ENCODE measurements around the gene OR6S1. TPM values are rescaled to one million over a fixed set of nuclear protein-coding genes. Genes with fewer than 3 reads are reported as not detected.
"Not testable (repeated sequence)": the region's sequence is repeated elsewhere in the genome, so short reads cannot be mapped to it uniquely, and the experiment has no call there.

OR6S1 gene
- total and polyA plus RNA-seq, 2 donors: not detected

DNA sequence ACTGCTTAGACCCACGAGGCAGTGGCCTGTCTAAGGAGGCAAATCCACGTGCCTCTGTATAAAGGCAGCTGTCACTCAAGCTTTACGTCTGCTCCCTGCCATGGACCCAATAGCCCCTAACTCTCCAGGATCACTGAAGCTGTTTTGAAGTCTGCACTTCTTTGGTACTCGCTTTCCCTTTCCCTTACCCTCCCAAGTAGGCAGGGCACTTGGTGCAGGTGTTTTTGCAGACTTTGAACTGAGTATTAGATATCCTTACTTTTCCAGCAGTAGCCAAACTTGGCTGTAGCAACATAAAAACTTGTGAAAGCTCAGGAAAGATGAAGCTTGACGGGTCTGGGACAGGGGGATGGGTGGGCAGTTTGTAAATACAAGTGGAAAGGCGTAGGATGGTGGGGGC lies 17.8 kb upstream of the OR6S1 start:
- Histone ChIP-seq H3K27ac (ENCODE audit: low read depth) (no peak overlapping the region), H3K36me3 (ENCODE audit: insufficient read depth) (no peaks in the 10 kb centered on the region), H3K4me1 (ENCODE audit: insufficient read depth) (no peaks in the 10 kb centered on the region), H3K4me3 (ENCODE audit: low read depth, low read length) (no peak overlapping the region)
- WGBS: 67% methylated on average over 6 of the region's 6 CpGs
- no peak for DNase-seq (ENCODE audit: extremely low spot score)

DNA sequence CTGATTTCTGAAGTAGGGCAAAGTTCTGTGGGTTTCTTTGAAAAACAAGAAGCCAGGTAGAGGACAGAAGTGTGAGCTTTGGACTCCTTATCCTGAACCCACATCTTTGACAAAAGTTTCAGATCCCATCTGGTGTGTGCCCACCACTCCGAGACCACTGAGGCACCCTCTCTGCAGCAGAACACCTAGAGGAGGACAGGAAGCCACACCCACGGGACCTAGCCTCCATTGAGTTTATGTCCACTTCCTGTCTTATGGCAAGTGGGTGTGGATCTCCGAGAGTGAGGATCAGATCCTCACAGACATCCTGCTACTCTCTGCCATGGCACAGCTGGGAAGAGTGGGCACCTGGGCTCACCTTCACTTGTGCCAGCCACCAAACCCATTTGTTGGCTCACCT lies 16.8 kb upstream of the OR6S1 start:
- no peak for DNase-seq (ENCODE audit: extremely low spot score)
- Histone ChIP-seq H3K36me3 (ENCODE audit: insufficient read depth) (no peaks in the 10 kb centered on the region), H3K4me1 (ENCODE audit: insufficient read depth) (no peaks in the 10 kb centered on the region), H3K27ac (ENCODE audit: low read depth) (no peak overlapping the region), H3K4me3 (ENCODE audit: low read depth, low read length) (no peak overlapping the region)
- 70% methylated on average over 3 of the region's 3 CpGs for WGBS

DNA sequence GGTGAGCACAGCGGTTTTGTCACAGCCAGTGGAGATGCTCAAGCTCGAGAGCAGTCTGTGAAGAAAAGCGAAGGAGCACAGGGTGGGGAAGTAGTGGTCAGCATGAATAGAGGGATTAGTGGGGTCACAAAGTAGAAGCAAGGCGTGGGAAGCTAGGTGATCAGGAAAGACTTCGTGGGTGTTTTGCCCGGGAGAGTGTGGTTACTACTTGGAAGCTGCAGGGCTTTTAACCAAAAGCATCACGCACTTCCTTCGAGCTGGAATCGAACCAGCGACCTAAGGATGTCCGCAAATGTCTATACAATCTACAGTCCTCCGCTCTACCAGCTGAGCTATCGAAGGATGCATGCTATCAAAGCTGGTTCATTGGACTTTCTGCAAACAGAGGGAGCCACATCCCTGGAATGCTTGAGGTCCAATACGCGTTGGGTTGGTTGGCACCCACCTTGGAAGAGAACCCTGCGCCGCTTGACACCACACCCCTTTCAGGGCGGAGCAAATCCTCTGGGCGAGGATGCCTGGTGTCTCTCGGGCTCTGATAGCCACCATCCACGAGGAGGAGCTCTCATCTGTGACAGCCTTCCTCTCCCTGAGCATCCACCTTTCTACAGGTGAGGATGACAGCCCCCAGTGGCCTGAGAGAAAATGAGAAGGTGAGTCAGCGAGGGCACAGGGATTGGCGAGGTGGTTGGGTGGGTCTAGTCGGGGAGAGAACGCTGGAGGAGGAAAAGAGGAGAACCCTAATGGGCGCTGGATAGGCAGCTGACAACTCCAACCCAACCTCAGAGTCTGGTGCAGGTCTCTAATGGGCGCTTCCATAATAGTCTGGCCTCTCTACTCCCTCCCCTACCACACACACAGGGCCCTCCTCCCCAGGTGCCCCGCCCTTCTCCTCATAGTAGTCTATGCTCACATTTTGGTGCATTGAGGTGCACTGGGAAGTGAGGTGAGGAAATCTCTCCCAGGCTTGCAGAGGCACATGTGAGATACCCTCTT lies 16.0 kb upstream of the OR6S1 start:
- Histone ChIP-seq H3K4me1 (ENCODE audit: insufficient read depth) (no peaks in the 10 kb centered on the region), H3K36me3 (ENCODE audit: insufficient read depth) (no peaks in the 10 kb centered on the region), H3K4me3 (ENCODE audit: low read depth, low read length) (no peak overlapping the region), H3K27ac (ENCODE audit: low read depth) (no peak overlapping the region)
- 25% methylated on average over 28 of the region's 28 CpGs for WGBS
- DNase-seq (ENCODE audit: extremely low spot score): no peak

GRCh38 chr14:20656274-20656673 lies 14.8 kb upstream of the OR6S1 start:
- DNase-seq (ENCODE audit: extremely low spot score): no peak
- Histone ChIP-seq H3K27ac (ENCODE audit: low read depth) (no peak overlapping the region), H3K36me3 (ENCODE audit: insufficient read depth) (no peaks in the 10 kb centered on the region), H3K4me3 (ENCODE audit: low read depth, low read length) (no peak overlapping the region), H3K4me1 (ENCODE audit: insufficient read depth) (no peaks in the 10 kb centered on the region)
- WGBS: 76% methylated on average over 4 of the region's 4 CpGs

GRCh38 chr14:20655851-20656250 lies 14.4 kb upstream of the OR6S1 start:
- 83% methylated on average over 4 of the region's 4 CpGs for WGBS
- no peak for DNase-seq (ENCODE audit: extremely low spot score)

DNA sequence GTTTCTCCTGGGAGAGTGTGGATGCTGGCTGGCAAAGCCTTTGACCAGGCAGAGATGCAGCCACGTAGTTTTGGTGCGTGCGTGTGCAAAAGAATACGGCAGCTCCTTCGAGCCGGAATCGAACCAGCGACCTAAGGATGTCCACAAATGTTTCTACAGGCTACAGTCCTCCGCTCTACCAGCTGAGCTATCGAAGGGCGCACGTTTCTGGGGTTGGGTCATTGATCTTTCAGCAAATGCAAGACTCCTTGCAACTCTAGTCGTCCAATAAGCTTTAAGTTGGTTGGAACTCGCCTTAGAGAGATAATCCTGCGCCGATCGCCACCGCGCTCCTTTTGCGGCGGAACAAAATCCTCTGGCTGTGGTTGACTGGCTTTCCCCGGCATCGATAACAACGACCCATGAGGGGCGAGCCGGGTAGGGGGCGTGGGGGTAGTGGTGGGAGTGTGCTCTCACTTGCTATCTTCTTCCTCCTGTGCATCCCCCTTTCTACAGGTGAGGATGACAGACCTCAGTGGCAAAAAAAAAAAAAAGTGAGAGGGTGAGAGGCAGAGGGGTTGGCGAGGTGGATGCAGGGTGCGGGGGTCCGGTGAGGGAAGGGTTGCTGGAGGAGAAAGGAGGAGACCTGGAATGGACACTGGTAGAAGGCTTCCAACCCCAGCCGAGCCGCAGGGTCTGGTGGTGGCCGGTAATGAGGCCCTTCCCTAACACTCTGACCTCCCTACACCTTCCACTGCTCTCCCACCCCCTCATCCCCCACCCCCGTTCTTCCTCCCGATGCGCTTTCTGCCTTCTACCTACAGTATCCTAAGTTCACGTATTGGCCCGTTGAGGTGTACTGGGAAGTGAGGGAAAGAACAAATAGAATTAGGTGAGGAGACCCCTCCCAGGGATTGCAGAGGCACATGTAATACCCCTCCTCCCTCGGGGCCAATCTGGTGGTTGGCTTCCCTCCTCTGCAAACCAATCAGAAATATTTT lies 11.8 kb upstream of the OR6S1 start:
- Histone ChIP-seq H3K4me3 (ENCODE audit: low read depth, low read length) (no peak overlapping the region), H3K36me3 (ENCODE audit: insufficient read depth) (no peaks in the 10 kb centered on the region), H3K27ac (ENCODE audit: low read depth) (no peak overlapping the region), H3K4me1 (ENCODE audit: insufficient read depth) (no peaks in the 10 kb centered on the region)
- WGBS: 2% methylated on average over 39 of the region's 39 CpGs
- no peak for DNase-seq (ENCODE audit: extremely low spot score)

More at GRCh38 chr14:20655851-20656250, 14.4 kb upstream of the OR6S1 start:
- H3K27ac ChIP-seq (ENCODE audit: low read depth): no peak overlapping the region
- H3K36me3 ChIP-seq (ENCODE audit: insufficient read depth): no peaks in the 10 kb centered on the region
- no peak overlapping the region for H3K4me3 ChIP-seq (ENCODE audit: low read depth, low read length)
- no peaks in the 10 kb centered on the region for H3K4me1 ChIP-seq (ENCODE audit: insufficient read depth)

GRCh38 chr14:20645481-20645880 lies 4.0 kb upstream of the OR6S1 start:
- no peak for DNase-seq (ENCODE audit: extremely low spot score)
- Histone ChIP-seq H3K27ac (ENCODE audit: low read depth) (no peak overlapping the region), H3K4me3 (ENCODE audit: low read depth, low read length) (no peak overlapping the region), H3K36me3 (ENCODE audit: insufficient read depth) (no peaks in the 10 kb centered on the region), H3K4me1 (ENCODE audit: insufficient read depth) (no peaks in the 10 kb centered on the region)
- WGBS: 92% methylated on average over 1 of the region's 1 CpG

- H3K4me3 ChIP-seq (ENCODE audit: low read depth, low read length): no peak overlapping the region
- no peak overlapping the region for H3K27ac ChIP-seq (ENCODE audit: low read depth)
- DNase-seq (ENCODE audit: extremely low spot score): no peak
- H3K36me3 ChIP-seq (ENCODE audit: insufficient read depth): no peaks in the 10 kb centered on the region
- 86% methylated on average over 2 of the region's 2 CpGs for WGBS
- H3K4me1 ChIP-seq (ENCODE audit: insufficient read depth): no peaks in the 10 kb centered on the region
Measured at GRCh38 chr14:20644520-20644919, 3.0 kb upstream of the OR6S1 start.

- H3K4me1 ChIP-seq (ENCODE audit: insufficient read depth); H3K36me3 ChIP-seq (ENCODE audit: insufficient read depth); H3K4me3 ChIP-seq (ENCODE audit: low read depth, low read length); DNase-seq (ENCODE audit: extremely low spot score); H3K27ac ChIP-seq (ENCODE audit: low read depth): not testable (repeated sequence)
- 7% methylated on average over 3 of the region's 3 CpGs for WGBS
Measured at GRCh38 chr14:20642755-20643154, 1.3 kb upstream of the OR6S1 start.

GRCh38 chr14:20642182-20642581 lies 691 bp upstream of the OR6S1 start:
- no peak overlapping the region for H3K27ac ChIP-seq (ENCODE audit: low read depth)
- H3K36me3 ChIP-seq (ENCODE audit: insufficient read depth): no peaks in the 10 kb centered on the region
- no peak for DNase-seq (ENCODE audit: extremely low spot score)
- H3K4me3 ChIP-seq (ENCODE audit: low read depth, low read length): no peak overlapping the region
- H3K4me1 ChIP-seq (ENCODE audit: insufficient read depth): no peaks in the 10 kb centered on the region
- 85% methylated on average over 7 of the region's 7 CpGs for WGBS

DNA sequence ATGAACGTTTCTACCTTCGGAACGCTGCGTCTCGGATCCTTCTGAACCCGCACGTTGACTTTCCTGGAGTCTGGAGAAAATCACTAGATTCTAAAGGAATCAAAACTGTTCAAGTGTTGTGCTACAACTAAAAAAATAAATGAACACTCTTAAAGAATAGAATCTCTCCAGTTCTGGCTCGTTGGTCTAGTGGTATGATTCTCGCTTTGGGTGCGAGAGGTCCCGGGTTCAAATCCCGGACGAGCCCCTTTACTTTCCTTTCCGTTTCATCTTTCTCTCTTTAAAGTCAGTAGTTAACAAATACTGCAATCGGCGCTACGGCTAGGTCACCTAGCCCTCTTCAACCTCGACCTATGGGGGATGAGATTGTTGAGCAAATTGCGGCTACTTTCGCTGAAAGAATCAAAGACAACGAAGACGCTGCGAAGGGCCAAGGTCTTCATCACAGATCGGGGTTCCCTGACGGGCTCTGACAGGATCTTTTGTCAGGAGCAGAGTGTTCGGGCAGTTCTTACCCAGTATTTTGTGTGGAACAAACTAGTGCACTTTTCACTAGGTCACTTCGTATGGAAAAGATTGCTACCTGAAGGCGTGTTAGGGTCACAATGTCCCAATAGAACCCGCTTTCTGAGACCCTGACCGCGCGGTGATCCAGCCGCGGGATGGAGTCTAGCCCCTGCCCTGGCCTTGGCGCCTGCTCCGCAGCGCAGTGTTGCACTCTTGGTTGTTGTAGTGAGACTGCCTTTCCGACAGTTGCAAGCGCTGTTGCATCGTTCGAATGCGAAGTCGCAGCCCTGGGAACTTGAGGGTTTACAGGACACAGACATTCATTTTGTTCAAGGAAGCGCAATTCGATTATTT lies 8.4 kb downstream of the OR6S1 start:
- no peak overlapping the region for H3K4me3 ChIP-seq (ENCODE audit: low read depth, low read length)
- H3K27ac ChIP-seq (ENCODE audit: low read depth): no peak overlapping the region
- no peaks in the 10 kb centered on the region for H3K36me3 ChIP-seq (ENCODE audit: insufficient read depth)
- no peak for DNase-seq (ENCODE audit: extremely low spot score)
- WGBS: 3% methylated on average over 45 of the region's 45 CpGs
- H3K4me1 ChIP-seq (ENCODE audit: insufficient read depth): peaks cover 2% of the 10 kb centered on the region

- no peak overlapping the region for H3K27ac ChIP-seq (ENCODE audit: low read depth)
- H3K4me3 ChIP-seq (ENCODE audit: low read depth, low read length): no peak overlapping the region
- under 1% methylated on average over 19 of the region's 19 CpGs for WGBS
- no peak for DNase-seq (ENCODE audit: extremely low spot score)
- peaks cover 2% of the 10 kb centered on the region for H3K4me1 ChIP-seq (ENCODE audit: insufficient read depth)
- no peaks in the 10 kb centered on the region for H3K36me3 ChIP-seq (ENCODE audit: insufficient read depth)
Measured at GRCh38 chr14:20632448-20632830, 9.1 kb downstream of the OR6S1 start.

- no peak for DNase-seq (ENCODE audit: extremely low spot score)
Measured at GRCh38 chr14:20631880-20632389, 9.6 kb downstream of the OR6S1 start.

More at GRCh38 chr14:20631880-20632389, 9.6 kb downstream of the OR6S1 start:
- no peak overlapping the region for H3K27ac ChIP-seq (ENCODE audit: low read depth)
- no peaks in the 10 kb centered on the region for H3K36me3 ChIP-seq (ENCODE audit: insufficient read depth)
- WGBS: under 1% methylated on average over 18 of the region's 18 CpGs
- H3K4me3 ChIP-seq (ENCODE audit: low read depth, low read length): no peak overlapping the region
- H3K4me1 ChIP-seq (ENCODE audit: insufficient read depth): peaks cover 2% of the 10 kb centered on the region

Data from urinary bladder (tissue), 4 donors.